ENCODE measurements around the gene KCNRG.

Gene KCNRG

DNA sequence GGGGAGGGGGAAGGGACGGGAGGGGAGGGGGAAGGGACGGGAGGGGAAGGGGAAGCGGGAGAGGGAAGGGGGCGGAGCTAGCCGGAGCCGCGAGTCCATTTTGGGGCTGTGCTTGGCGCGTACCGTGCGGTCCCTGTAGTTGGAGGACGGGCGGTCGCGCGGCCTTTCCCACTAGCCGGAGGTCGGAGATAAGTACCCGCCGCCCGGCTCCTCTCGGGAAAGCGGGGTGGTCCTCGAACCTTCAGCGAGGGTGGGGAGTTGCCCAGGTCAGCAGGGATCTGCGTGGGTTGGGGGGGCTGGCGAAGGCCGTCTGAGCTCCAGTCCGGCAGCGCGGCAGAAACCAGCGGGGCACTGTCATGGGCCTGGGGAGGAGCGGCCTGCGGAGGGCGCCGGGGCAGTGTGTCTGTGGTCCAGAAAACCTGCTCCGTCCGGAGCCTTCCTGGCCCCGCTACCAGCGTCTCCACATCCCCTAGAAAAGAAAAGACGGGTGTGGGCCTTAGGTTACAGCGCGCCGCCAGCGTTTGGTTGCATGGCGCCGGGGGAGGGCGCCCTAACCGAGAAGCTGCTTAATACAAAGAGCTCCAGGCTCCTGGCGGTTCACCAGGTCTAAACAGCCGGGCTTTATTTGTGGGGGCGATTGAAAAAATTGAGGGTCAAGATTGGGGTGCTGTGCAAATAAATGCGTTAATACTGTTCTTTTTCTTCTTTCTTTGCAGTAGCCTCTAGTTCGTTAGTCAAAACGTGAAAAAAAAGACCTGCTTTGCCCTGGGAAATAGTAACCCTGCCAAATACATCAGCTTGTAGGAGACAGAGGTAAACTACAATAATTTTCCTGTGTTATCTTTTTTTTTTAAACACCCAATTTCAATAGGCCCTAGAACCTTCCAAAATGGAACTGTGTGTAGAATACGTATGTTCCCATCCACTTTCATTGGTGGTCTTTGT is 18.0 kb upstream of the KCNRG start, which contains the start of gene TRIM13:
Gene TRIM13, plus strand, starts transcription at position 92 of the 945 bp plus-strand sequence. CDS start 14,899 bp downstream, outside the sequence.
- TF ChIP-seq, protein P1, sequence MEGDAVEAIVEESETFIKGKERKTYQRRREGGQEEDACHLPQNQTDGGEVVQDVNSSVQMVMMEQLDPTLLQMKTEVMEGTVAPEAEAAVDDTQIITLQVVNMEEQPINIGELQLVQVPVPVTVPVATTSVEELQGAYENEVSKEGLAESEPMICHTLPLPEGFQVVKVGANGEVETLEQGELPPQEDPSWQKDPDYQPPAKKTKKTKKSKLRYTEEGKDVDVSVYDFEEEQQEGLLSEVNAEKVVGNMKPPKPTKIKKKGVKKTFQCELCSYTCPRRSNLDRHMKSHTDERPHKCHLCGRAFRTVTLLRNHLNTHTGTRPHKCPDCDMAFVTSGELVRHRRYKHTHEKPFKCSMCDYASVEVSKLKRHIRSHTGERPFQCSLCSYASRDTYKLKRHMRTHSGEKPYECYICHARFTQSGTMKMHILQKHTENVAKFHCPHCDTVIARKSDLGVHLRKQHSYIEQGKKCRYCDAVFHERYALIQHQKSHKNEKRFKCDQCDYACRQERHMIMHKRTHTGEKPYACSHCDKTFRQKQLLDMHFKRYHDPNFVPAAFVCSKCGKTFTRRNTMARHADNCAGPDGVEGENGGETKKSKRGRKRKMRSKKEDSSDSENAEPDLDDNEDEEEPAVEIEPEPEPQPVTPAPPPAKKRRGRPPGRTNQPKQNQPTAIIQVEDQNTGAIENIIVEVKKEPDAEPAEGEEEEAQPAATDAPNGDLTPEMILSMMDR (IDR thresholded peaks at IDR 0.05; ENCODE audit: extremely low read depth, missing control alignments): peak; percentile 87
- peak; percentile 78 for DNase-seq (ENCODE audit: low spot score)

DNA sequence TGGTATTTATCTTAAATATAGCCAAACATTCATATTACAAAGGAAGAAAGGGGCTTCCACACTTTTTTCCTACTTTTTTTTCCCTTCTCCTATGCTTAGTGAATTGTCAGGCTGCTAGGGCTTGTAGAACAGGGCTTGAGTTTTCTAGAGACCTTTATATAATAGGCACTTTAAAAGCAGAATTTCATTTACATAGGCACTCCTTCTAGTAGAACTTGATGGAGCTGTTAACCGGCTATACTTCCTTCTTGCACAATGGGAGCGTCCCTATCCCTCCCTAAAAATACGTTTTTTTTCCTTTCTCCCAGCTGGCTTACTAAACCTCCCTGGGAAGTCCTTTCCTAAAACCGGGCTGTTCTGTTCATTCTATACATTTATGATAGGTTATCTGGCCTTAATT is 17.3 kb upstream of the KCNRG start:
- DNase-seq (ENCODE audit: low spot score): no peak
- TF ChIP-seq, protein P1 (IDR thresholded peaks at IDR 0.05; ENCODE audit: extremely low read depth, missing control alignments): no peak

DNA sequence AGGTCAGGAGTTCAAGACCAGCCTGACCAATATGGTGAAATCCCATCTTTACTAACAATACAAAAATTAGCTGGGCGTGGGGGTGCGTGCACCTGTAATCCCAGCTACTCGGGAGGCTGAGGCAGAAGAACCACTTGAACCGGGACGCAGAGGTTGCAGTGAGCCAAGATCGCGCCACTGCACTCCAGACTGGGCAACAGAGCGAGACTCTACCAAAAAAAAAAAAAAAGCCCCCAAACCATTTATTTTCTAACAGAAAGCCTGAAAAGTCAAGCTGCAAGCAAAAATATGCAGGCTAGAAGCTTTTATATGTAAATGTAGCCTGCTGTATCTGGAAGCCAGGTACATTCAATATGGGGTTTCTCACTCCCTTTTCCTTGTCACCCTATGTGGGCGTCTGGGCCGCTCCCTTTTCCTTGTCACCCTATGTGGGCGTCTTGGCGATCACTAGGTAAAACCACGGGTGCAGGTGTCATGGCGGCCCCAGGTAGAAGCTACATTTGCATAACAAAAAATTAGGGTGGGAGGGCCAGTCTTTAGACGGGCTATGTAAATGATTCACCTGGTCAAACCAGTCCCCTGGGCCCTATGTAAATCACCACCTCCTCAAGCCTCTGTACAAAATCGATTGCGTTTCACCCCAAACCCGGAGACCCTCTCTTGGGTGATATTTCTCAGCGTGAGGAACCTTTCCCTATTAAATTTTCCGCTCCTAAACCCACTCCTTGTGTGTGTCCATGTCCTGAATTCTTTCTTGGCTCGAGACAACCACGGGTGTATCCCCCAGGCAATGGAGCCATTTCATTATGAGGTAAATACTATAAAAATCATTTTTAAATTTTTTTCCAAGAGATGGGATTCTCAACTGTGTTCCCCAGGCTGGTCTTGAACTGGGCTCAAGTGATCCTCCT is 16.3 kb upstream of the KCNRG start:
- TF ChIP-seq, protein P1 (IDR thresholded peaks at IDR 0.05; ENCODE audit: extremely low read depth, missing control alignments): no peak
- no peak for DNase-seq (ENCODE audit: low spot score)

DNA sequence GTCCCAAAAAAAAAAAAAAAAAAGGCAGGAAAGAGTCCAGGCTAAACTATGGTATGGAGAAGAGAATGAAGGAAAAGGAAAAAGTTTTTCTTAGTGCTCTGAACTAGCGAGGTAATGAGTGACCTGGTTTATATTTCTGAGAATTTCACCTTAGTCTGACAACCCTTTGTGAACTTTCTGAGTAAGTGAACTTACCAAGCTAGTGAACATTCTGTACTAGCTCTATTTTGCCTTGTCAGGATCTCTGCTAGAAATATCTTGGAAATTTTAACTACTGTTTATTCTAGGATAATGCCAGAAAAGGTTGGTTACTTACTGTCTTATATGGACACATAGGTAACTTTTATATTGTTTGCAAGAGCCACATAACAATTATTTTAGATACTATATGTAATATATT is 14.0 kb upstream of the KCNRG start:
- DNase-seq (ENCODE audit: low spot score): no peak
- TF ChIP-seq, protein P1 (IDR thresholded peaks at IDR 0.05; ENCODE audit: extremely low read depth, missing control alignments): no peak

DNA sequence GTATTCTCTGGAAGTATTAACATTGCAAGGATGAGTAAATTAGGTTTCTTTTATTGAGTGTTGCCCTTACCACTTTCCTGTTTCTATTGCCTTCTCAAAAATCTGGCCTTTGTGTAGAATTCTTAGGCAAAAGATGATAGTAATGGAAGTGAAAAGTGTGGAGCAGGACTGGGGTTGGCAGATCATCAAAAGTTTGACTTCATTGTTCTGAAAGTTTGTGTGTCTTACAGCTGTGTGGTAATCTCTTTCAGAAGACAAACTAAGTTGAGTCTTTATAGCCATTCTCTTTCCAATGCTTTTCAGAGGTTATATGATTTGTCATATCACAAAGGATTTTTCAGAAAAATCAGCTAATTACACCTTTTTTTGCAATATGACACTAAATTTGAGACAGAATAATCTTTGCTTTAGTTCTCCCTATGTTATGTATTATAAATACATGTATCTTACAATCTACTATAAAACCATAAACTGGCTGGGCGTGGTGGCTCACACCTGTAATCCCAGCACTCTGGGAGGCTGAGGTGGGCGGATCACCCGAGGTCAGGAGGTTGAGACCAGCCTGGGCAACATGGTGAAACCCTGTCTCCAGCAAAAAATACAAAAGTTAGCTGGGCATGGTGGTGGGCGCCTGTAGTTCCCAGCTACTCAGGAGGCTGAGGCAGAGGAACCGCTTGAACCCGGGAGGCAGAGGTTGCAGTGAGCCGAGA is 8.7 kb upstream of the KCNRG start:
- TF ChIP-seq, protein P1 (IDR thresholded peaks at IDR 0.05; ENCODE audit: extremely low read depth, missing control alignments): no peak
- no peak for DNase-seq (ENCODE audit: low spot score)

DNA sequence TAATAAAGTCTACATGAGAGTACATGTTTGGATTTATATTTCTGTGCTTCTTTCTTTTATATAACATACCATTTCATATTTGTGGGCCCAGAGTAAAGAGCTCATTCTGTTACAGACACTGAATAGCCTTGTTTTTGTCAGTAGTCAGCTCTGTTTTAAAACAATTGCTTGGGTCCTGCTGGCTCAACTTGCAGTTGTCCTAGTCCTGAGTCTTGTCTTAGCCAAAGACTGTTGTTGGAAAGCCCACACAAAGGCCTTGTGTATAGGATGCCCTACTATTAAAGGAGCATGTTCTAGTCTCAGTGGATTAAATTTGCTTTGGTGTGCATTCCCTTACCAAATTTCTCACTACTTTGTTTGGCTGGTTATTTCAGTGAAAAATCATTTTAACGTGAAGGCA is 3.8 kb upstream of the KCNRG start:
- TF ChIP-seq, protein P1 (IDR thresholded peaks at IDR 0.05; ENCODE audit: extremely low read depth, missing control alignments): no peak
- DNase-seq (ENCODE audit: low spot score): no peak
